WTC11 (cell line): ENCODE results near the gene BPGM. TPM values are rescaled to one million over a fixed set of nuclear protein-coding genes. Genes with fewer than 3 reads are reported as not detected.

ENCODE experiments used
- ATAC-seq: fragments of 200-7000 bp; cut with Tn5 transposase; 2 replicates; pipeline ENCODE4 v1.10.0; 2021; ENCODE audit warnings: mild to moderate bottlenecking, moderate library complexity
- CTCF ChIA-PET: fragments of 300-600 bp; sonication (Branson Sonifier 250); formaldehyde crosslinking; loops from one replicate; lab custom pipeline; 2021; ENCODE audit warnings: antibody characterized with exemption; lab: Charles Lee
- POLR2A ChIA-PET: fragments of 350-600 bp; sonication (Branson Sonifier 250); formaldehyde crosslinking; loops from one replicate; lab custom pipeline; 2021; ENCODE audit warnings: antibody characterized with exemption; lab: Charles Lee
- DNase-seq: peaks from one replicate; pipeline ENCODE4 v3.0.0; 2021; ENCODE audit warnings: low spot score
- H3K27ac Mint-ChIP-seq: 2 replicates; pipeline ENCODE4 v1.8.0; 2021; ENCODE audit warnings: mixed read lengths
- H3K27me3 Mint-ChIP-seq: 2 replicates; pipeline ENCODE4 v1.8.0; 2021; ENCODE audit warnings: low read depth, mild to moderate bottlenecking, moderate library complexity, mixed read lengths
- H3K36me3 Mint-ChIP-seq: 2 replicates; pipeline ENCODE4 v1.8.0; 2021; ENCODE audit warnings: mixed read lengths
- H3K4me1 Mint-ChIP-seq: 2 replicates; pipeline ENCODE4 v1.8.0; 2022; ENCODE audit warnings: mixed read lengths
- H3K4me3 Mint-ChIP-seq: 2 replicates; pipeline ENCODE4 v1.8.0; 2021; ENCODE audit warnings: mild to moderate bottlenecking, moderate library complexity, mixed read lengths
- H3K9me3 Mint-ChIP-seq: 2 replicates; pipeline ENCODE4 v1.8.0; 2021; ENCODE audit warnings: mixed read lengths
- ATF1 ChIP-seq: sonication (generic); formaldehyde crosslinking; IDR thresholded peaks from 2 replicates; pipeline ENCODE4 v1.8.1; 2023; ENCODE audit warnings: mild to moderate bottlenecking, moderate library complexity, missing genetic modification reagents
- CDX4 ChIP-seq: fragments of 250-450 bp; sonication (Bioruptor Pico); IDR thresholded peaks from 2 replicates; pipeline ENCODE4 v1.9.0; 2021; ENCODE audit warnings: moderate library complexity, mild to moderate bottlenecking, inconsistent platforms, borderline replicate concordance
- E2F1 ChIP-seq: sonication (generic); formaldehyde crosslinking; IDR thresholded peaks from 2 replicates; pipeline ENCODE4 v1.8.0; 2022; ENCODE audit warnings: mild to moderate bottlenecking, missing genetic modification reagents
- E2F5 ChIP-seq: sonication (generic); formaldehyde crosslinking; IDR thresholded peaks from 2 replicates; pipeline ENCODE4 v1.8.1; 2022; ENCODE audit warnings: mild to moderate bottlenecking, moderate library complexity, missing genetic modification reagents
- FOXJ3 ChIP-seq: sonication (generic); formaldehyde crosslinking; IDR thresholded peaks from 2 replicates; pipeline ENCODE4 v1.9.0; 2021; ENCODE audit warnings: missing genetic modification reagents, mild to moderate bottlenecking, borderline replicate concordance
- GRHL2 ChIP-seq: fragments of 250-450 bp; sonication (Bioruptor Pico); IDR thresholded peaks from 2 replicates; pipeline ENCODE4 v1.8.0; 2022; ENCODE audit warnings: mild to moderate bottlenecking, moderate library complexity; ENCODE audit not compliant: insufficient replicate concordance, severe bottlenecking
- JUN ChIP-seq: sonication (generic); formaldehyde crosslinking; IDR thresholded peaks from 2 replicates; pipeline ENCODE4 v1.8.0; 2023; ENCODE audit warnings: mild to moderate bottlenecking, missing genetic modification reagents
- NFYB ChIP-seq: sonication (generic); formaldehyde crosslinking; conservative IDR thresholded peaks from 2 replicates; pipeline ENCODE4 v1.8.0; 2022; ENCODE audit warnings: low read depth, missing genetic modification reagents
- NR2C2 ChIP-seq: sonication (generic); formaldehyde crosslinking; IDR thresholded peaks from 2 replicates; pipeline ENCODE4 v1.8.0; 2022; ENCODE audit warnings: mild to moderate bottlenecking, missing genetic modification reagents
- SOX15 ChIP-seq: fragments of 250-450 bp; sonication (Bioruptor Pico); IDR thresholded peaks from 2 replicates; pipeline ENCODE4 v1.9.0; 2021; ENCODE audit warnings: mild to moderate bottlenecking
- STAT6 ChIP-seq: sonication (generic); formaldehyde crosslinking; conservative IDR thresholded peaks from 2 replicates; pipeline ENCODE4 v1.8.1; 2023; ENCODE audit warnings: mild to moderate bottlenecking, low read depth, missing genetic modification reagents, moderate library complexity
- ZNF671 ChIP-seq: fragments of 250-450 bp; sonication (Bioruptor Pico); IDR thresholded peaks from 2 replicates; pipeline ENCODE4 v1.8.0; 2021; ENCODE audit warnings: mild to moderate bottlenecking
- total RNA-seq: library from RNA; stranded (reverse); gene quantifications from 3 replicates; pipeline ENCODE4 v1.2.3, GENCODE V29; 2021
- TF ChIP-seq, protein P1 (sequence below): fragments of 250-450 bp; sonication (Bioruptor Pico); IDR thresholded peaks from 2 replicates; pipeline ENCODE4 v1.8.0; 2021; ENCODE audit warnings: mild to moderate bottlenecking
- TF ChIP-seq, protein P2 (sequence below): fragments of 200-600 bp; IDR thresholded peaks from 2 replicates; pipeline ENCODE4 v1.8.0; 2022; ENCODE audit warnings: antibody characterized with exemption
- TF ChIP-seq, protein P3 (sequence below): fragments of 250-450 bp; sonication (Bioruptor Pico); IDR thresholded peaks from 2 replicates; pipeline ENCODE4 v2.1.2; 2022; ENCODE audit warnings: mild to moderate bottlenecking, moderate library complexity
- TF ChIP-seq, protein P4 (sequence below): sonication (generic); formaldehyde crosslinking; IDR thresholded peaks from 2 replicates; pipeline ENCODE4 v1.8.1; 2023; ENCODE audit warnings: mild to moderate bottlenecking, moderate library complexity, missing genetic modification reagents
- TF ChIP-seq, protein P5 (sequence below): sonication (generic); formaldehyde crosslinking; IDR thresholded peaks from 2 replicates; pipeline ENCODE4 v1.8.1; 2022; ENCODE audit warnings: mild to moderate bottlenecking, missing genetic modification reagents, moderate library complexity, borderline replicate concordance
- TF ChIP-seq, protein P6 (sequence below): sonication (generic); formaldehyde crosslinking; IDR thresholded peaks from 2 replicates; pipeline ENCODE4 v1.8.0; 2023; ENCODE audit warnings: missing genetic modification reagents, mild to moderate bottlenecking, borderline replicate concordance

The BPGM gene
- total RNA-seq, 1 experiment from 2014 or later, result 14.6 TPM

DNA sequence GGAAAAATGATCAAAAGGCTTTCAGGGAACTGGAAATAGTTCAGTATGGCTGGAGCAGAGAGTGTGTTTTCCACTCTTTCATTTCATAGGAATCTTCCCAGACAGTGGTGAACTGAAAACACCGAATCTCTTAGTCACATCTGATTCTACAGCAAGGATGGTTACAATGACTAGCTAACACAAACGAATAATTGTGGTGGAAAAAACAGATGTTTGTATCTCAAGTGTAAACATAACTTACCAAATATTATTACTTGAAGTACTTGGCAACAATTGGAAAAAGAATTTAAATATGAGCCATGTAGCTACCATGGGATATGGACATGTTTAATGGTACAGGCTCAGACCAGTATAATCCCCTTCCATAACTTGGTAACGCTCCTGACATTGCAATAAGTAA lies 21.1 kb upstream of the BPGM start:
- peaks cover 8% of the 10 kb centered on the region for H3K27me3 Mint-ChIP-seq
- H3K4me1 Mint-ChIP-seq, result peaks cover 6% of the 10 kb centered on the region; the same call in 1 of the 2 replicates
- H3K4me3 Mint-ChIP-seq, result no peak overlapping the region
- ChIA-PET POLR2A (no interaction called here), CTCF (interaction anchor here (0.9 kb wide), 1 partner anchor 78 kb away, joined by 3 read pairs; no protein-coding TSS in a partner anchor)
- H3K27ac Mint-ChIP-seq, result no peak overlapping the region
- TF ChIP-seq NR2C2 (CRISPR knock-in tag) (no peak), CDX4 (CRISPR knock-in tag) (no peak), STAT6 (CRISPR knock-in tag) (no peak), NFYB (CRISPR knock-in tag) (no peak), ZNF671 (CRISPR knock-in tag) (no peak), GRHL2 (no peak), E2F5 (CRISPR knock-in tag) (no peak), FOXJ3 (CRISPR knock-in tag) (no peak), JUN (CRISPR knock-in tag) (no peak), SOX15 (CRISPR knock-in tag) (no peak), ATF1 (CRISPR knock-in tag) (no peak), E2F1 (CRISPR knock-in tag) (no peak)
- TF ChIP-seq, protein P1, sequence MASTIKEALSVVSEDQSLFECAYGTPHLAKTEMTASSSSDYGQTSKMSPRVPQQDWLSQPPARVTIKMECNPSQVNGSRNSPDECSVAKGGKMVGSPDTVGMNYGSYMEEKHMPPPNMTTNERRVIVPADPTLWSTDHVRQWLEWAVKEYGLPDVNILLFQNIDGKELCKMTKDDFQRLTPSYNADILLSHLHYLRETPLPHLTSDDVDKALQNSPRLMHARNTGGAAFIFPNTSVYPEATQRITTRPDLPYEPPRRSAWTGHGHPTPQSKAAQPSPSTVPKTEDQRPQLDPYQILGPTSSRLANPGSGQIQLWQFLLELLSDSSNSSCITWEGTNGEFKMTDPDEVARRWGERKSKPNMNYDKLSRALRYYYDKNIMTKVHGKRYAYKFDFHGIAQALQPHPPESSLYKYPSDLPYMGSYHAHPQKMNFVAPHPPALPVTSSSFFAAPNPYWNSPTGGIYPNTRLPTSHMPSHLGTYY (CRISPR knock-in tag), result no peak
- TF ChIP-seq, protein P2, sequence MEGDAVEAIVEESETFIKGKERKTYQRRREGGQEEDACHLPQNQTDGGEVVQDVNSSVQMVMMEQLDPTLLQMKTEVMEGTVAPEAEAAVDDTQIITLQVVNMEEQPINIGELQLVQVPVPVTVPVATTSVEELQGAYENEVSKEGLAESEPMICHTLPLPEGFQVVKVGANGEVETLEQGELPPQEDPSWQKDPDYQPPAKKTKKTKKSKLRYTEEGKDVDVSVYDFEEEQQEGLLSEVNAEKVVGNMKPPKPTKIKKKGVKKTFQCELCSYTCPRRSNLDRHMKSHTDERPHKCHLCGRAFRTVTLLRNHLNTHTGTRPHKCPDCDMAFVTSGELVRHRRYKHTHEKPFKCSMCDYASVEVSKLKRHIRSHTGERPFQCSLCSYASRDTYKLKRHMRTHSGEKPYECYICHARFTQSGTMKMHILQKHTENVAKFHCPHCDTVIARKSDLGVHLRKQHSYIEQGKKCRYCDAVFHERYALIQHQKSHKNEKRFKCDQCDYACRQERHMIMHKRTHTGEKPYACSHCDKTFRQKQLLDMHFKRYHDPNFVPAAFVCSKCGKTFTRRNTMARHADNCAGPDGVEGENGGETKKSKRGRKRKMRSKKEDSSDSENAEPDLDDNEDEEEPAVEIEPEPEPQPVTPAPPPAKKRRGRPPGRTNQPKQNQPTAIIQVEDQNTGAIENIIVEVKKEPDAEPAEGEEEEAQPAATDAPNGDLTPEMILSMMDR, result no peak
- TF ChIP-seq, protein P3, sequence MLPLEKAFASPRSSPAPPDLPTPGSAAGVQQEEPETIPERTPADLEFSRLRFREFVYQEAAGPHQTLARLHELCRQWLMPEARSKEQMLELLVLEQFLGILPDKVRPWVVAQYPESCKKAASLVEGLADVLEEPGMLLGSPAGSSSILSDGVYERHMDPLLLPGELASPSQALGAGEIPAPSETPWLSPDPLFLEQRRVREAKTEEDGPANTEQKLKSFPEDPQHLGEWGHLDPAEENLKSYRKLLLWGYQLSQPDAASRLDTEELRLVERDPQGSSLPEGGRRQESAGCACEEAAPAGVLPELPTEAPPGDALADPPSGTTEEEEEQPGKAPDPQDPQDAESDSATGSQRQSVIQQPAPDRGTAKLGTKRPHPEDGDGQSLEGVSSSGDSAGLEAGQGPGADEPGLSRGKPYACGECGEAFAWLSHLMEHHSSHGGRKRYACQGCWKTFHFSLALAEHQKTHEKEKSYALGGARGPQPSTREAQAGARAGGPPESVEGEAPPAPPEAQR (CRISPR knock-in tag), result no peak
- TF ChIP-seq, protein P4, sequence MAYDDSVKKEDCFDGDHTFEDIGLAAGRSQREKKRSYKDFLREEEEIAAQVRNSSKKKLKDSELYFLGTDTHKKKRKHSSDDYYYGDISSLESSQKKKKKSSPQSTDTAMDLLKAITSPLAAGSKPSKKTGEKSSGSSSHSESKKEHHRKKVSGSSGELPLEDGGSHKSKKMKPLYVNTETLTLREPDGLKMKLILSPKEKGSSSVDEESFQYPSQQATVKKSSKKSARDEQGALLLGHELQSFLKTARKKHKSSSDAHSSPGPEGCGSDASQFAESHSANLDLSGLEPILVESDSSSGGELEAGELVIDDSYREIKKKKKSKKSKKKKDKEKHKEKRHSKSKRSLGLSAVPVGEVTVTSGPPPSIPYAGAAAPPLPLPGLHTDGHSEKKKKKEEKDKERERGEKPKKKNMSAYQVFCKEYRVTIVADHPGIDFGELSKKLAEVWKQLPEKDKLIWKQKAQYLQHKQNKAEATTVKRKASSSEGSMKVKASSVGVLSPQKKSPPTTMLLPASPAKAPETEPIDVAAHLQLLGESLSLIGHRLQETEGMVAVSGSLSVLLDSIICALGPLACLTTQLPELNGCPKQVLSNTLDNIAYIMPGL (CRISPR knock-in tag), result no peak
- TF ChIP-seq, protein P5, sequence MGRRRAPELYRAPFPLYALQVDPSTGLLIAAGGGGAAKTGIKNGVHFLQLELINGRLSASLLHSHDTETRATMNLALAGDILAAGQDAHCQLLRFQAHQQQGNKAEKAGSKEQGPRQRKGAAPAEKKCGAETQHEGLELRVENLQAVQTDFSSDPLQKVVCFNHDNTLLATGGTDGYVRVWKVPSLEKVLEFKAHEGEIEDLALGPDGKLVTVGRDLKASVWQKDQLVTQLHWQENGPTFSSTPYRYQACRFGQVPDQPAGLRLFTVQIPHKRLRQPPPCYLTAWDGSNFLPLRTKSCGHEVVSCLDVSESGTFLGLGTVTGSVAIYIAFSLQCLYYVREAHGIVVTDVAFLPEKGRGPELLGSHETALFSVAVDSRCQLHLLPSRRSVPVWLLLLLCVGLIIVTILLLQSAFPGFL (CRISPR knock-in tag), result no peak
- TF ChIP-seq, protein P6, sequence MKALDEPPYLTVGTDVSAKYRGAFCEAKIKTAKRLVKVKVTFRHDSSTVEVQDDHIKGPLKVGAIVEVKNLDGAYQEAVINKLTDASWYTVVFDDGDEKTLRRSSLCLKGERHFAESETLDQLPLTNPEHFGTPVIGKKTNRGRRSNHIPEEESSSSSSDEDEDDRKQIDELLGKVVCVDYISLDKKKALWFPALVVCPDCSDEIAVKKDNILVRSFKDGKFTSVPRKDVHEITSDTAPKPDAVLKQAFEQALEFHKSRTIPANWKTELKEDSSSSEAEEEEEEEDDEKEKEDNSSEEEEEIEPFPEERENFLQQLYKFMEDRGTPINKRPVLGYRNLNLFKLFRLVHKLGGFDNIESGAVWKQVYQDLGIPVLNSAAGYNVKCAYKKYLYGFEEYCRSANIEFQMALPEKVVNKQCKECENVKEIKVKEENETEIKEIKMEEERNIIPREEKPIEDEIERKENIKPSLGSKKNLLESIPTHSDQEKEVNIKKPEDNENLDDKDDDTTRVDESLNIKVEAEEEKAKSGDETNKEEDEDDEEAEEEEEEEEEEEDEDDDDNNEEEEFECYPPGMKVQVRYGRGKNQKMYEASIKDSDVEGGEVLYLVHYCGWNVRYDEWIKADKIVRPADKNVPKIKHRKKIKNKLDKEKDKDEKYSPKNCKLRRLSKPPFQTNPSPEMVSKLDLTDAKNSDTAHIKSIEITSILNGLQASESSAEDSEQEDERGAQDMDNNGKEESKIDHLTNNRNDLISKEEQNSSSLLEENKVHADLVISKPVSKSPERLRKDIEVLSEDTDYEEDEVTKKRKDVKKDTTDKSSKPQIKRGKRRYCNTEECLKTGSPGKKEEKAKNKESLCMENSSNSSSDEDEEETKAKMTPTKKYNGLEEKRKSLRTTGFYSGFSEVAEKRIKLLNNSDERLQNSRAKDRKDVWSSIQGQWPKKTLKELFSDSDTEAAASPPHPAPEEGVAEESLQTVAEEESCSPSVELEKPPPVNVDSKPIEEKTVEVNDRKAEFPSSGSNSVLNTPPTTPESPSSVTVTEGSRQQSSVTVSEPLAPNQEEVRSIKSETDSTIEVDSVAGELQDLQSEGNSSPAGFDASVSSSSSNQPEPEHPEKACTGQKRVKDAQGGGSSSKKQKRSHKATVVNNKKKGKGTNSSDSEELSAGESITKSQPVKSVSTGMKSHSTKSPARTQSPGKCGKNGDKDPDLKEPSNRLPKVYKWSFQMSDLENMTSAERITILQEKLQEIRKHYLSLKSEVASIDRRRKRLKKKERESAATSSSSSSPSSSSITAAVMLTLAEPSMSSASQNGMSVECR (CRISPR knock-in tag), result no peak
- H3K36me3 Mint-ChIP-seq, result no peaks in the 10 kb centered on the region
- ATAC-seq, result no peak
- H3K9me3 Mint-ChIP-seq, result no peaks in the 10 kb centered on the region
- DNase-seq, result no peak
